Measurements from ENCODE around the gene CXCL1. TPM values are rescaled to one million over a fixed set of nuclear protein-coding genes. Genes with fewer than 3 reads are reported as not detected.

Gene CXCL1
- total RNA-seq, 1 donor from 2014 or later: 11.4 TPM

- H3K4me2 ChIP-seq (ENCODE audit: low read length): peak overlapping the region; percentile 60
- peaks cover 60% of the 10 kb centered on the region for H3K4me1 Mint-ChIP-seq (ENCODE audit: low read depth, unreplicated experiment)
- no peak for FAIRE-seq
Measured at GRCh38 chr4:73918058-73918457, 48.9 kb downstream of the CXCL1 start.

GRCh38 chr4:73919691-73920090 is 50.5 kb downstream of the CXCL1 start:
- H3K4me3 Mint-ChIP-seq (ENCODE audit: unreplicated experiment): no peak overlapping the region
- H3K4me3 ChIP-seq (ENCODE audit: insufficient read depth, low read depth, low read length): no peak overlapping the region
- no peaks in the 10 kb centered on the region for H3K27me3 ChIP-seq (ENCODE audit: insufficient read depth, low read length)
- H3K9me3 ChIP-seq (ENCODE audit: insufficient read depth, low read depth, low read length): no peaks in the 10 kb centered on the region
- FAIRE-seq (no peak), DNase-seq (ENCODE audit: low read depth) (peak; percentile 89)
- no peaks in the 10 kb centered on the region for H3K36me3 Mint-ChIP-seq (ENCODE audit: low read depth, unreplicated experiment)
- H3K79me2 ChIP-seq (ENCODE audit: insufficient read depth, low read length): no peaks in the 10 kb centered on the region
- H3K9ac ChIP-seq (ENCODE audit: low read length): no peak overlapping the region
- no peaks in the 10 kb centered on the region for H3K36me3 ChIP-seq (ENCODE audit: insufficient read depth, low read length)
- H3K27ac ChIP-seq (ENCODE audit: low read depth, low read length): no peak overlapping the region
- peaks cover 28% of the 10 kb centered on the region for H3K4me1 ChIP-seq (ENCODE audit: insufficient read depth, low read length)
- no peaks in the 10 kb centered on the region for H4K20me1 ChIP-seq (ENCODE audit: insufficient read depth, low read length)
- peak overlapping the region; percentile 91 for H3K27ac Mint-ChIP-seq (ENCODE audit: unreplicated experiment)
- peak overlapping the region; percentile 21 for H3K4me2 ChIP-seq (ENCODE audit: low read length)
- TF ChIP-seq CTCF (IDR thresholded peaks at IDR 0.05; ENCODE audit: insufficient read depth, low read depth, low read length) (no peak), EZH2 (IDR thresholded peaks at IDR 0.05; ENCODE audit: insufficient read depth, low read length) (no peak)
- peaks cover 56% of the 10 kb centered on the region for H3K4me1 Mint-ChIP-seq (ENCODE audit: low read depth, unreplicated experiment)
- H3K27me3 Mint-ChIP-seq (ENCODE audit: low read depth, unreplicated experiment): no peaks in the 10 kb centered on the region
- H2AFZ ChIP-seq (ENCODE audit: low read depth, low read length): no peak overlapping the region
- no peaks in the 10 kb centered on the region for H3K9me3 Mint-ChIP-seq (ENCODE audit: unreplicated experiment)

More at GRCh38 chr4:73918058-73918457, 48.9 kb downstream of the CXCL1 start:
- Mint-ChIP-seq H3K4me3 (ENCODE audit: unreplicated experiment) (no peak overlapping the region), H3K9me3 (ENCODE audit: unreplicated experiment) (no peaks in the 10 kb centered on the region), H3K27me3 (ENCODE audit: low read depth, unreplicated experiment) (no peaks in the 10 kb centered on the region), H3K36me3 (ENCODE audit: low read depth, unreplicated experiment) (no peaks in the 10 kb centered on the region), H3K27ac (ENCODE audit: unreplicated experiment) (peak overlapping the region; percentile 91)
- Histone ChIP-seq H3K9me3 (ENCODE audit: insufficient read depth, low read depth, low read length) (no peaks in the 10 kb centered on the region), H3K27ac (ENCODE audit: low read depth, low read length) (no peak overlapping the region), H3K36me3 (ENCODE audit: insufficient read depth, low read length) (no peaks in the 10 kb centered on the region), H3K4me3 (ENCODE audit: insufficient read depth, low read depth, low read length) (no peak overlapping the region), H3K9ac (ENCODE audit: low read length) (peak overlapping the region; percentile 37), H3K27me3 (ENCODE audit: insufficient read depth, low read length) (peaks cover 4% of the 10 kb centered on the region), H4K20me1 (ENCODE audit: insufficient read depth, low read length) (no peaks in the 10 kb centered on the region), H3K4me1 (ENCODE audit: insufficient read depth, low read length) (peaks cover 28% of the 10 kb centered on the region), H3K79me2 (ENCODE audit: insufficient read depth, low read length) (no peaks in the 10 kb centered on the region), H2AFZ (ENCODE audit: low read depth, low read length) (no peak overlapping the region)
- no peak for TF ChIP-seq EZH2 (IDR thresholded peaks at IDR 0.05; ENCODE audit: insufficient read depth, low read length)
- no peak for DNase-seq (ENCODE audit: low read depth)

Other genes with a start within 250 kb of the CXCL1 start
- 0.07 and 0.14 TPM in 2 replicates for gene RASSF6, start 249.0 kb upstream of the CXCL1 start, total RNA-seq
- 1.2 and 1.5 TPM in 2 replicates for gene CXCL8, start 128.8 kb upstream of the CXCL1 start, total RNA-seq
- 16.7 and 18.5 TPM in 2 replicates for gene CXCL6, start 32.7 kb upstream of the CXCL1 start, total RNA-seq
- not detected in 2 replicates for gene PF4V1, start 16.1 kb upstream of the CXCL1 start, total RNA-seq
- gene PF4, start 112.6 kb downstream of the CXCL1 start, total RNA-seq: not detected in 2 replicates
- gene PPBP, start 118.8 kb downstream of the CXCL1 start, total RNA-seq: not detected in 2 replicates
- gene CXCL5, start 129.3 kb downstream of the CXCL1 start, total RNA-seq: 0.61 and 0.99 TPM in 2 replicates
- 0.77 and 1.4 TPM in 2 replicates for gene CXCL3, start 169.3 kb downstream of the CXCL1 start, total RNA-seq
- gene CXCL2, start 229.8 kb downstream of the CXCL1 start, total RNA-seq: 1.2 and 1.3 TPM in 2 replicates